SK-N-MC (cell line): ENCODE measurements around the gene ADCYAP1R1.

Experiments
- EZH2 ChIP-seq: fragments of 200-600 bp; sonication (generic); IDR thresholded peaks from one replicate; pipeline ENCODE4 v1.6.1; 2017; ENCODE audit warnings: antibody characterized with exemption
- FOXP2 ChIP-seq: optimal IDR thresholded peaks from 2 replicates; pipeline ENCODE3; 2011; ENCODE audit warnings: mild to moderate bottlenecking, moderate library complexity; ENCODE audit not compliant: insufficient read depth; ENCODE audit errors: extremely low read length, control extremely low read depth
- POLR2AphosphoS5 ChIP-seq: IDR thresholded peaks from 2 replicates; pipeline ENCODE4 v1.6.1; 2012; ENCODE audit warnings: mild to moderate bottlenecking, low read depth, low read length, borderline replicate concordance

- no peak for TF ChIP-seq EZH2
- TF ChIP-seq POLR2AphosphoS5 = no peak
- no peak for TF ChIP-seq FOXP2
These were observed 67.1 kb downstream of the ADCYAP1R1 start for GRCh38 chr7:31119249-31119648.
